Smooth muscle cell (in vitro differentiated cells): ENCODE results near the gene ZNF841. TPM values are rescaled to one million over a fixed set of nuclear protein-coding genes. Genes with fewer than 3 reads are reported as not detected.

Experiments used
- DNase-seq: peaks from one replicate; lab custom pipeline; 2025; ENCODE audit not compliant: unreplicated experiment; lab: John Stamatoyannopoulos, UW
- H2AFZ ChIP-seq: fragments of 200-600 bp; sonication (generic); 2 replicates; pipeline ENCODE4 v1.6.0; 2016; ENCODE audit warnings: antibody characterized with exemption, low read depth, mild to moderate bottlenecking
- H3F3A ChIP-seq: fragments of 200-600 bp; sonication (generic); 2 replicates; pipeline ENCODE4 v1.6.0; 2017; ENCODE audit warnings: antibody characterized with exemption, low read depth
- H3K27ac ChIP-seq: fragments of 200-600 bp; sonication (generic); 2 replicates; pipeline ENCODE4 v1.5.1; 2016; ENCODE audit warnings: low read depth, mild to moderate bottlenecking
- H3K27me3 ChIP-seq: fragments of 200-600 bp; sonication (generic); 2 replicates; pipeline ENCODE4 v1.6.1; 2016; ENCODE audit warnings: low read depth, mild to moderate bottlenecking
- H3K36me3 ChIP-seq: fragments of 200-600 bp; sonication (generic); 2 replicates; pipeline ENCODE4 v1.5.1; 2016; ENCODE audit warnings: low read depth
- H3K4me1 ChIP-seq: fragments of 200-600 bp; sonication (generic); 2 replicates; pipeline ENCODE4 v1.5.1; 2016; ENCODE audit warnings: low read depth
- H3K4me2 ChIP-seq: fragments of 200-600 bp; sonication (generic); 2 replicates; pipeline ENCODE4 v1.6.0; 2016; ENCODE audit warnings: mild to moderate bottlenecking
- H3K4me3 ChIP-seq: fragments of 200-600 bp; sonication (generic); 2 replicates; pipeline ENCODE4 v1.5.1; 2016; ENCODE audit warnings: mild to moderate bottlenecking
- H3K79me2 ChIP-seq: fragments of 200-600 bp; sonication (generic); 2 replicates; pipeline ENCODE4 v1.6.0; 2016; ENCODE audit warnings: low read depth, mild to moderate bottlenecking
- H3K9ac ChIP-seq: fragments of 200-600 bp; sonication (generic); 2 replicates; pipeline ENCODE4 v1.6.0; 2016; ENCODE audit warnings: low read depth
- H3K9me3 ChIP-seq: fragments of 200-600 bp; sonication (generic); replicated peaks from 2 replicates; pipeline ENCODE4 v1.5.1; 2016; ENCODE audit warnings: low read depth
- H4K20me1 ChIP-seq: fragments of 200-600 bp; sonication (generic); 2 replicates; pipeline ENCODE4 v1.6.0; 2016; ENCODE audit warnings: low read depth
- CTCF ChIP-seq: fragments of 200-600 bp; sonication (generic); IDR thresholded peaks from 2 replicates; pipeline ENCODE4 v1.5.1; 2017; ENCODE audit warnings: borderline replicate concordance, mild to moderate bottlenecking, antibody characterized with exemption; ENCODE audit not compliant: insufficient read depth, poor library complexity, severe bottlenecking
- WGBS: methylation state at CpG from one replicate; pipeline ENCODE4 v1.1.7; 2016; ENCODE audit warnings: low lambda C conversion rate; 5-methylcytosine and 5-hydroxymethylcytosine counted together
- polyA plus RNA-seq: library from polyadenylated mRNA; unstranded; fragments of >200 nt; fragmentation: Nextera tagmentation; extraction: Ambion mirVana; gene quantifications from 2 replicates; pipeline ENCODE4 v1.2.1, GENCODE V29; 2016
- total RNA-seq: library from RNA; depleted of rRNA; stranded (reverse); fragments of >200 nt; gene quantifications from 2 replicates; pipeline ENCODE4 v1.2.3, GENCODE V29; 2014

The ZNF841 gene
- total and polyA plus RNA-seq, 2 experiments from 2014 or later, result 7.9 to 50.6 TPM

DNA sequence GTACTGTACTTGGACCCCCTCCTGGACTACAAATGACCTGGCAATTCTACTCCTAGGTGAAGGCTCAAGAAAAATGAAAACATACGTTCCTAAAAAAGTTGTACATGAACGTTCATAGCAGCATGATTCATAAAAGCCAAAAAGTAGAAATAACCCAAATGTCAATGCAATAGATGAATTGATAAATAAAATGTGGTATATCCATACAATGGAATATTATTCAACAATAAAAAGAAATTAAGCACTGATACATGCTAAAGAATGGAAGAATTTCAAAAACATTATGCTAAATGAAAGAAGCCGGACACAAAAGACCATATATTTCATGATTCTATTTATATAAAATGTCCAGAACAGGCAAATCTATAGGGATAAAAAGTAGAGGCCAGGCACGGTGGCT, 56.4 kb downstream of the ZNF841 start:
- Histone ChIP-seq H3K79me2 (no peaks in the 10 kb centered on the region), H3K27ac (no peak overlapping the region), H3K9me3 (peaks cover 60% of the 10 kb centered on the region), H3K27me3 (no peaks in the 10 kb centered on the region), H3K4me2 (no peak overlapping the region), H3K9ac (no peak overlapping the region), H2AFZ (no peak overlapping the region), H4K20me1 (no peaks in the 10 kb centered on the region), H3K4me3 (no peak overlapping the region), H3K4me1 (no peaks in the 10 kb centered on the region), H3F3A (peaks cover 5% of the 10 kb centered on the region), H3K36me3 (peaks cover 82% of the 10 kb centered on the region)
- 100% methylated on average over 4 of the region's 4 CpGs for WGBS
- no peak for DNase-seq
- no peak for TF ChIP-seq CTCF

DNA sequence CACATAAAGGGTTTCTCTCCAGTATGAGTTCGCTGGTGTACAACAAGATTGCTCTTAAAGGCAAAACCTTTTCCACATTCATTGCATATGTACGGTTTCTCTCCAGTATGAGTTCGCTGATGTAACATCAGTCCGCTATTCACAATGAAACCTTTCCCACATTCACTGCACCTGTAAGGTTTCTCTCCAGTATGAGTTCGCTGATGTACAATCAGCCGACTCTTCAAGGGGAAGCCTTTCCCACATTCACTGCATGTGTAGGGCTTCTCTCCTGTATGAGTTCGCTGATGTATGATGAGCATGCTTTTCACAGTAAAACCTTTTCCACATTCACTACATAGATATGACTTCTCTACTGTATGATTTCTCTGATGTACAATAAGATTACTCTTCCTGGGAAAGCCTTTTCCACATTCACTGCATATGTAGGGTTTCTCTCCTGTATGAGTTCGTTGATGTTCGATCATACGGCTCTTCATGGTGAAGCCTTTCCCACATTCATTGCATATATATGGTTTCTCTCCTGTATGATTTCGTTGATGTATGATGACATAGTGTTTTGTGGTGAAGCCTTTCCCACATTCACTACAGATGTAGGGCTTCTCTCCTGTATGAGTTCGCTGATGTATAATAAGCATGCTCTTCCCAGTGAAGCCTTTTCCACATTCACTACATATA, 61.4 kb downstream of the ZNF841 start:
- no peaks in the 10 kb centered on the region for H3K79me2 ChIP-seq
- peaks cover 2% of the 10 kb centered on the region for H3K4me1 ChIP-seq
- no peaks in the 10 kb centered on the region for H4K20me1 ChIP-seq
- peaks cover 71% of the 10 kb centered on the region for H3K36me3 ChIP-seq
- no peak overlapping the region for H3K4me2 ChIP-seq
- H3K4me3 ChIP-seq, result peak overlapping the region; percentile 15
- no peaks in the 10 kb centered on the region for H3K27me3 ChIP-seq
- H3F3A ChIP-seq, result peaks cover 9% of the 10 kb centered on the region
- peaks cover 67% of the 10 kb centered on the region for H3K9me3 ChIP-seq
- H3K9ac ChIP-seq, result no peak overlapping the region
- TF ChIP-seq CTCF, result no peak
- WGBS, result 96% methylated on average over 12 of the region's 12 CpGs
- no peak overlapping the region for H3K27ac ChIP-seq
- DNase-seq, result no peak
- H2AFZ ChIP-seq, result no peak overlapping the region

DNA sequence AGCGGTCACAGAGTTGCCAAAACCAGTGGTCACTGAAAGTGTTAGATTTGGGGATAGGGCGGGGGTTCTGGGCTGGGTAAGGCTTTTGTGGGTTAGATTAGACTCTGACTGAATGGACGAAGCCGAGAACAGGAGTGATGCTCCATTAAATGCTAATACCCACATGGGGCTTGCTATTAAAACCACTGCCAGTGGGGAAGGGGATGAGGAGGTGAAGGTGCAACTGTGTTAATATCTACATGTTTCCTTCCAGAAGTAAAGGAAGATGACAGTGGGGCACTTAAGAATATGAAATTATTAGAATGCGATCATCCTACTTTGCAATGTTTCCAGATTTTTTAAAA, 66.8 kb downstream of the ZNF841 start:
- peaks cover 21% of the 10 kb centered on the region for H3K9me3 ChIP-seq
- no peak for DNase-seq

More for the DNA sequence above, 66.8 kb downstream of the ZNF841 start:
- H3K4me3 ChIP-seq, result peak overlapping the region; percentile 96
- peaks cover 39% of the 10 kb centered on the region for H3K36me3 ChIP-seq
- H3K79me2 ChIP-seq, result peaks cover 16% of the 10 kb centered on the region
- H3K4me2 ChIP-seq, result peak overlapping the region; percentile 98
- peak overlapping the region; percentile 98 for H2AFZ ChIP-seq
- H3F3A ChIP-seq, result no peaks in the 10 kb centered on the region
- H3K4me1 ChIP-seq, result peaks cover 18% of the 10 kb centered on the region
- no peak for TF ChIP-seq CTCF
- 24% methylated on average over 5 of the region's 5 CpGs for WGBS
- peak overlapping the region; percentile 97 for H3K27ac ChIP-seq
- H4K20me1 ChIP-seq, result no peaks in the 10 kb centered on the region
- no peaks in the 10 kb centered on the region for H3K27me3 ChIP-seq
- peak overlapping the region; percentile 99 for H3K9ac ChIP-seq
